Gastrocnemius medialis (tissue), 4 donors: ENCODE results near the gene MAST4. TPM values are rescaled to one million over a fixed set of nuclear protein-coding genes. Genes with fewer than 3 reads are reported as not detected.

ENCODE experiments used
- ATAC-seq, 2 donors: fragments of 150-250 bp; one replicate each; pipeline ENCODE4 v1.9.1; 2016
- DNase-seq, 2 donors: peaks; one replicate each; pipeline ENCODE4 v3.0.0-alpha.2; 2019
- H3K27ac ChIP-seq, 4 donors: fragments of 200-600 bp; sonication (generic); 1 replicate in 1 of 4; 2 replicates in 3 of 4; pipeline ENCODE4 v1.5.1; 2016 to 2018; ENCODE audit warnings: mild to moderate bottlenecking in 2 of 4, moderate library complexity in 1 of 4
- H3K27me3 ChIP-seq, 3 donors: fragments of 200-600 bp; sonication (generic) in 2 of 3; 1 replicate in 1 of 3; 2 replicates in 2 of 3; pipeline versions ENCODE4 v1.5.1 to v1.6.0; 2016 to 2019; ENCODE audit warnings: mild to moderate bottlenecking in 1 of 3, moderate library complexity in 1 of 3
- H3K36me3 ChIP-seq, 2 donors: fragments of 200-600 bp; sonication (generic) in 1 of 2; one replicate each; pipeline ENCODE4 v1.5.1; 2017 to 2018
- H3K4me1 ChIP-seq, 2 donors: fragments of 200-600 bp; sonication (generic) in 1 of 2; one replicate each; pipeline ENCODE4 v1.5.1; 2016 to 2017; ENCODE audit warnings: mild to moderate bottlenecking in 2 of 2
- H3K4me3 ChIP-seq, 4 donors: fragments of 200-600 bp; sonication (generic) in 3 of 4; 1 replicate in 1 of 4; 2 replicates in 3 of 4; pipeline ENCODE4 v1.5.1; 2016 to 2019; ENCODE audit warnings: mild to moderate bottlenecking in 2 of 4
- H3K9me3 ChIP-seq, 3 donors: fragments of 200-600 bp; sonication (generic) in 2 of 3; 1 replicate in 1 of 3; 2 replicates in 2 of 3; pipeline ENCODE4 v1.5.1; 2016 to 2019
- POLR2A ChIP-seq, 2 donors: fragments of 450-650 bp; IDR thresholded peaks; one replicate each; pipeline ENCODE4 v1.6.1; 2017; ENCODE audit warnings: antibody characterized with exemption in 2 of 2, mild to moderate bottlenecking in 2 of 2, moderate library complexity in 2 of 2
- in situ Hi-C, 4 donors: fragments of 200-750 bp; cut with MboI; loops; one replicate each; pipeline versions ENCODE4 v1.15.0 to v1.8.0; 2017; ENCODE audit warnings: low sequenced_read_pairs in 4 of 4
- intact Hi-C: fragments of 100-400 bp; cut with DNase I; formaldehyde crosslinking; loops from one replicate; pipeline ENCODE4 v1.15.1; 2023; ENCODE audit warnings: low total_unique reads
- total RNA-seq, 4 donors: library from RNA; depleted of rRNA; stranded (reverse); fragments of >200 nt; gene quantifications; one replicate each; pipeline versions ENCODE4 v1.1.0 to v1.2.3, GENCODE V29; 2016
- TF ChIP-seq, protein P1 (sequence below), 5 experiments: fragments of 450-650 bp in 3 of 5; fragments of 200-600 bp in 2 of 5; sonication (generic) in 2 of 5; IDR thresholded peaks in 4 of 5; conservative IDR thresholded peaks in 1 of 5; 1 replicate in 4 of 5; 2 replicates in 1 of 5; pipeline ENCODE4 v1.5.1; 2016 to 2019; ENCODE audit warnings: antibody characterized with exemption in 5 of 5, mild to moderate bottlenecking in 3 of 5, moderate library complexity in 3 of 5

The MAST4 gene
- total RNA-seq, 4 donors from 2014 or later, result 24.1 to 42.0 (median 38.5) TPM

DNA sequence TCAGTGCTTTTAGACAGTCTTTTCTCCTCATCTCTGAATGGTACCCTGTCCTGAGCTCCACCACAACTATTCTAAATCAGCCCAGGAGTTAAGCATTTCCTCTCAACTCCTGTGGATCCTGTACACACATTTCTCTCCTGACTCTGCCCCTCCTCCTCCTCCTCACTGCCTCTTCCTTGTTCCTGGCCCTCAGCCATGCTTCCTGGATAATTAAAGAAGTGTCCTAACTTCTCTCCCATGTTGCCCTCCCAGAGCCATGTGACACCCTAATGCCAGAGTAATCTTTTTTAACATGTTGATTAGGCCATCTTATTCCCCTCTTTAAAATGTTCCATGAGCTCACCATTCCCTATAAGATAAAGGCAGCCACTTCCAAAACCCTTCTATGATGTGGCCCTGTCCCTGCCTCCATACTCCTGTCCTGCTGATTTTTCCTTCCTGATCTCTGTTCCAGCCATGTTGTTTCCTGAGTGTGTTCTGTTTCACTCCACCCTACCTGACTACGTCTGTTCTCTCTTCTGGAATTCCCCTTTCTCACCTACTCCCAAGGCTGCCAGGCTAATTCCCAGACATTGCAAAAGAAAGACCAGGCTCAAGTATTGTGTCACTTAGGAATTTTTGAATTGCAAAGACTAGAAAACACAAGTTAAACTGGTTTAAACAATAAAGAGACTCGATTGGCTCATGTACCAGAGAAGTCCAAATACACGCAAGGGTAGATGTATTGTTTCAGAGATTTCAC lies 295.2 kb downstream of the MAST4 start:
- no peak for ATAC-seq
- DNase-seq, result no peak
- Histone ChIP-seq H3K27me3 (no peaks in the 10 kb centered on the region), H3K27ac (no peak overlapping the region), H3K4me1 (peaks cover 0 to 3% of the 10 kb centered on the region in 2 donors), H3K4me3 (no peak overlapping the region), H3K9me3 (no peaks in the 10 kb centered on the region), H3K36me3 (no peaks in the 10 kb centered on the region)
- intact Hi-C loops, result no loop called here
- in situ Hi-C loops, result no loop called here
- TF ChIP-seq, protein P1, sequence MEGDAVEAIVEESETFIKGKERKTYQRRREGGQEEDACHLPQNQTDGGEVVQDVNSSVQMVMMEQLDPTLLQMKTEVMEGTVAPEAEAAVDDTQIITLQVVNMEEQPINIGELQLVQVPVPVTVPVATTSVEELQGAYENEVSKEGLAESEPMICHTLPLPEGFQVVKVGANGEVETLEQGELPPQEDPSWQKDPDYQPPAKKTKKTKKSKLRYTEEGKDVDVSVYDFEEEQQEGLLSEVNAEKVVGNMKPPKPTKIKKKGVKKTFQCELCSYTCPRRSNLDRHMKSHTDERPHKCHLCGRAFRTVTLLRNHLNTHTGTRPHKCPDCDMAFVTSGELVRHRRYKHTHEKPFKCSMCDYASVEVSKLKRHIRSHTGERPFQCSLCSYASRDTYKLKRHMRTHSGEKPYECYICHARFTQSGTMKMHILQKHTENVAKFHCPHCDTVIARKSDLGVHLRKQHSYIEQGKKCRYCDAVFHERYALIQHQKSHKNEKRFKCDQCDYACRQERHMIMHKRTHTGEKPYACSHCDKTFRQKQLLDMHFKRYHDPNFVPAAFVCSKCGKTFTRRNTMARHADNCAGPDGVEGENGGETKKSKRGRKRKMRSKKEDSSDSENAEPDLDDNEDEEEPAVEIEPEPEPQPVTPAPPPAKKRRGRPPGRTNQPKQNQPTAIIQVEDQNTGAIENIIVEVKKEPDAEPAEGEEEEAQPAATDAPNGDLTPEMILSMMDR (IDR thresholded peaks at IDR 0.05 in 4 of 5, conservative IDR thresholded peaks at IDR 0.05 in 1 of 5), result no peak
- TF ChIP-seq POLR2A (IDR thresholded peaks at IDR 0.05), result no peak

DNA sequence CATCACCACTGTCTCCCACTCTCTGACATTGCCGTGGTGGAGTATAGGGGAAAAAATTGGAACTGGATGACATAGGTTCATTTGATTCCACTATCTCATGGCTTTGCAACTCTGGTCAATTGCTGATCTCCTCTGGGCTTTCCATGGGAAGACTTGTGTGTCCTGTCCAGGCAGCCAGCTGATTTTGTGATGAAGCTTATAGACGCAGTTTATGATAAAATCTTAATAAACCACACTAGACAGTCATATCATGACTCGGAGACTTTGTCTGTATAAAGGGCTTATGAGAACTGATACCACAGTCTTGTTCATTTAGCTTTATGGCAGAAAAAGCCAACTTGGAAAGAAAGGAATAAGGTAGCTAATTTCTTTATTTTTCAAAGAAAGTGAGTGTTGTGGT lies 296.5 kb downstream of the MAST4 start:
- DNase-seq, result no peak
- H3K9me3 ChIP-seq, result no peaks in the 10 kb centered on the region
- in situ Hi-C loops, result no loop called here
- H3K4me1 ChIP-seq, result peaks cover 0 to 3% of the 10 kb centered on the region in 2 donors
- ATAC-seq, result no peak
- intact Hi-C loops, result no loop called here
- no peak overlapping the region for H3K4me3 ChIP-seq
- H3K36me3 ChIP-seq, result no peaks in the 10 kb centered on the region
- no peak overlapping the region for H3K27ac ChIP-seq
- TF ChIP-seq, protein P1 (IDR thresholded peaks at IDR 0.05 in 4 of 5, conservative IDR thresholded peaks at IDR 0.05 in 1 of 5), result no peak
- TF ChIP-seq POLR2A (IDR thresholded peaks at IDR 0.05), result no peak
- no peaks in the 10 kb centered on the region for H3K27me3 ChIP-seq

DNA sequence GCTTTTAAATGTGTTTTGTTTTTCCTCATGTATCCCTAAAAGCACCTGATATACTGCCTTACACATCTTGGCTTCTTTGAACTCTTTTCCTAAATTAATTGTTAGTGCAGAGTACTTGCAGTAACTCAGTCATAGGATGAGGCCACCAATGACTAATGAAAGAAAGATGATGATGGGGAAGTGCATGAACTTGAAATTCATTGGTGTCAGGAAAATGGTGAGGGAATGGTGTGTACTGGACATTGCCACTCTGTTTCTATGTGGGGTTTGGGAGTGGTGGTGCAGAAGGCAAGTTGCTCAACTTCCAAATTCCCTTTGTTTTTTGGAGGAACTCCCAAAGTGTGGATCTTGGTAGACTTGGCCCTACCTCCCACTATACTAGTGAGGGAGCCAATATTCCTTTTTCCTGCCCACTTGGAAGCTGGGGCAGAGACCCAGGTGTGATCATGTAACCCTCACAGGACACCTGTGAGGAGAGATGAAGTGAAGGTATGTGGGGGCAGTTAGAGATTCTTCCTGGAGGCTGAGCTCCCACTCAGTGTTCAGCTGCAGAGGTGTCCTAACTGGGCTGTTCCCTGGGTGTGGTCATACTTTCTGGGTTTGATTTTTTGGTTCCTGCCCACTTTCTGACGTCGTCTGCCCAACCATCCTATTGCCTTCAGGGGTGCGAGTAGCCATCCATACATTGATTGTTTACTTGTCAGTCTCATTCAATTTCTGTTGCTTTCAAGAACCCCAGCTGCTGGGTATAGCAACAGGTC lies 298.5 kb downstream of the MAST4 start:
- no peak overlapping the region for H3K4me3 ChIP-seq
- no peak for ATAC-seq
- H3K27ac ChIP-seq, result no peak overlapping the region
- H3K9me3 ChIP-seq, result no peaks in the 10 kb centered on the region
- H3K4me1 ChIP-seq, result no peaks in the 10 kb centered on the region
- no peaks in the 10 kb centered on the region for H3K36me3 ChIP-seq
- in situ Hi-C loops (no loop called here), intact Hi-C loops (no loop called here)
- DNase-seq, result no peak
- TF ChIP-seq, protein P1 (IDR thresholded peaks at IDR 0.05 in 4 of 5, conservative IDR thresholded peaks at IDR 0.05 in 1 of 5), result no peak
- TF ChIP-seq POLR2A (IDR thresholded peaks at IDR 0.05), result no peak
- no peaks in the 10 kb centered on the region for H3K27me3 ChIP-seq

DNA sequence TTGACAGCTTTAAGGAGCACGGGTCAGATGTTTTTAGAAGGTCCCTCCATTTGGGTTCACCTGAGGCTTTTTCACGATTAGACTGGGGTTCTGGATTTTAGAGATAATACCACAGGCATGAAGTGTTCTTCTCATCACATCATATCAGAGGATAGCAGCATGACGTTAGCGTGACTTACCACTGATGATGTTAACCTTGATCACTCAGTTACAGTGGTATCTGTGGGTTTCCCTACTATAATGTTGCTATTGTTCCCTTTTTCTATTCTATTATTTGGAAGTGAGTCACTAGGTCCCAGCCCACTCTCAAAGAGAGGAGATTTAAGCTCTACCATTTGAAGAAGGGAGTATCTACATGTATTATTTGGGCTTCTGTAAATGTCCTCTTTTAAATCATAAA lies 300.0 kb downstream of the MAST4 start:
- intact Hi-C loops (no loop called here), in situ Hi-C loops (no loop called here)
- DNase-seq (no peak), ATAC-seq (no peak)
- no peaks in the 10 kb centered on the region for H3K9me3 ChIP-seq
- no peaks in the 10 kb centered on the region for H3K27me3 ChIP-seq
- no peak overlapping the region for H3K4me3 ChIP-seq
- H3K4me1 ChIP-seq, result no peaks in the 10 kb centered on the region
- no peak for TF ChIP-seq POLR2A (IDR thresholded peaks at IDR 0.05)
- TF ChIP-seq, protein P1 (IDR thresholded peaks at IDR 0.05 in 4 of 5, conservative IDR thresholded peaks at IDR 0.05 in 1 of 5), result no peak
- no peaks in the 10 kb centered on the region for H3K36me3 ChIP-seq
- no peak overlapping the region for H3K27ac ChIP-seq
